H1 (cell line): Measurements from ENCODE around the gene LHFPL2.

ENCODE experiments used
- CEBPB ChIP-seq: IDR thresholded peaks from 2 replicates; pipeline ENCODE4 v1.6.1; 2012; ENCODE audit warnings: low read depth, low read length
- CREB1 ChIP-seq: IDR thresholded peaks from 2 replicates; pipeline ENCODE4 v1.6.1; 2012; ENCODE audit warnings: inconsistent platforms
- JUN ChIP-seq: IDR thresholded peaks from 2 replicates; pipeline ENCODE4 v1.6.1; 2011; ENCODE audit warnings: low read depth, mild to moderate bottlenecking, improper control_type of control experiment, low read length
- PHF8 ChIP-seq: fragments of 200-600 bp; sonication (generic); conservative IDR thresholded peaks from 2 replicates; pipeline ENCODE4 v1.7.1; 2012; ENCODE audit warnings: low read depth, mild to moderate bottlenecking, inconsistent platforms, low read length, moderate library complexity
- POLR2A ChIP-seq, 2 experiments: IDR thresholded peaks; 1 replicate in 1 of 2; 2 replicates in 1 of 2; pipeline ENCODE4 v1.6.1; 2011; ENCODE audit warnings: low read depth in 2 of 2, low read length in 2 of 2, mild to moderate bottlenecking in 2 of 2; ENCODE audit errors: control extremely low read depth in 1 of 2
- POLR2AphosphoS5 ChIP-seq: IDR thresholded peaks from 2 replicates; pipeline ENCODE4 v1.6.1; 2011; ENCODE audit warnings: low read depth, low read length
- RFX5 ChIP-seq: IDR thresholded peaks from 2 replicates; pipeline ENCODE4 v1.6.1; 2011; ENCODE audit warnings: low read depth, low read length, improper control_type of control experiment, borderline replicate concordance
- SRF ChIP-seq: IDR thresholded peaks from 2 replicates; pipeline ENCODE4 v1.6.1; 2011; ENCODE audit warnings: mild to moderate bottlenecking, low read depth, low read length, moderate library complexity
- TAF7 ChIP-seq: optimal IDR thresholded peaks from 2 replicates; pipeline ENCODE3; 2011; ENCODE audit warnings: low read depth, mild to moderate bottlenecking, inconsistent platforms, low read length, moderate library complexity, borderline replicate concordance
- YY1 ChIP-seq: IDR thresholded peaks from 2 replicates; pipeline ENCODE4 v1.6.1; 2011; ENCODE audit warnings: low read depth, mild to moderate bottlenecking, low read length
- TF ChIP-seq, protein P1 (sequence below), 3 experiments: IDR thresholded peaks; 1 replicate in 2 of 3; 2 replicates in 1 of 3; pipeline versions ENCODE4 v1.5.1 to v1.6.1; 2011; ENCODE audit warnings: low read length in 3 of 3, mild to moderate bottlenecking in 3 of 3, inconsistent platforms in 2 of 3, low read depth in 1 of 3, moderate library complexity in 1 of 3; ENCODE audit not compliant: insufficient read depth in 1 of 3; ENCODE audit errors: control extremely low read depth in 1 of 3

DNA sequence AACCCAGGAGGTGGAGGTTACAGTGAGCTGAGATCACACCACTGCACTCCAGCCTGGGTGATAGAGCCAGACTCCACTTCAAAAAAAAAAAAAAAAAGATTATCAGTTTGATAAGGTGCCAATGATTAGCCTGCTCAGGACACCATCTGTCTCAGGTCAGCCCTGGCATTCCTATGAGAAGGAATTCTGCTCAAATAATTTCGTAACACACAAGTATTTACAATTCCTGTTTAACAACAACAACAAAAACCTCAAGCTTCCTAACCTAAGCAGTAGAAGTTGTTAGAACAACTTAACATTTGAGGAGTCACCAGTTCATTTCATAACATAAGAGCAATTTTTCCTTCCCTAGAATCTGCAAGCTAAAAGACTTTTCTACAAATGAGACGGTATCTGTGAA, 85.0 kb downstream of the LHFPL2 start:
- TF ChIP-seq POLR2AphosphoS5 (no peak), RFX5 (no peak), CREB1 (no peak), POLR2A (IDR thresholded peaks at IDR 0.05; ENCODE audit: control extremely low read depth in 1 of 2, low read depth in 2 of 2, low read length in 2 of 2) (no peak), JUN (no peak), YY1 (no peak), SRF (no peak), CEBPB (no peak), PHF8 (no peak), TAF7 (no peak)
- TF ChIP-seq, protein P1, sequence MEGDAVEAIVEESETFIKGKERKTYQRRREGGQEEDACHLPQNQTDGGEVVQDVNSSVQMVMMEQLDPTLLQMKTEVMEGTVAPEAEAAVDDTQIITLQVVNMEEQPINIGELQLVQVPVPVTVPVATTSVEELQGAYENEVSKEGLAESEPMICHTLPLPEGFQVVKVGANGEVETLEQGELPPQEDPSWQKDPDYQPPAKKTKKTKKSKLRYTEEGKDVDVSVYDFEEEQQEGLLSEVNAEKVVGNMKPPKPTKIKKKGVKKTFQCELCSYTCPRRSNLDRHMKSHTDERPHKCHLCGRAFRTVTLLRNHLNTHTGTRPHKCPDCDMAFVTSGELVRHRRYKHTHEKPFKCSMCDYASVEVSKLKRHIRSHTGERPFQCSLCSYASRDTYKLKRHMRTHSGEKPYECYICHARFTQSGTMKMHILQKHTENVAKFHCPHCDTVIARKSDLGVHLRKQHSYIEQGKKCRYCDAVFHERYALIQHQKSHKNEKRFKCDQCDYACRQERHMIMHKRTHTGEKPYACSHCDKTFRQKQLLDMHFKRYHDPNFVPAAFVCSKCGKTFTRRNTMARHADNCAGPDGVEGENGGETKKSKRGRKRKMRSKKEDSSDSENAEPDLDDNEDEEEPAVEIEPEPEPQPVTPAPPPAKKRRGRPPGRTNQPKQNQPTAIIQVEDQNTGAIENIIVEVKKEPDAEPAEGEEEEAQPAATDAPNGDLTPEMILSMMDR (IDR thresholded peaks at IDR 0.05; ENCODE audit: control extremely low read depth in 1 of 3, insufficient read depth in 1 of 3, low read depth in 1 of 3, low read length in 3 of 3): no peak
